PC-9 (cell line): ENCODE measurements around the gene KLHL36. TPM values are rescaled to one million over a fixed set of nuclear protein-coding genes. Genes with fewer than 3 reads are reported as not detected.
"Not testable (repeated sequence)": the region's sequence is repeated elsewhere in the genome, so short reads cannot be mapped to it uniquely, and the experiment has no call there.

ENCODE experiments used
- BruUV-seq: library from RNA; stranded (reverse); fragments of 400-500 nt; replicated peaks from 2 replicates; lab custom pipeline; 2021; lab: Mats Ljungman, UMichigan
- CTCF ChIA-PET: fragments of 300-600 bp; sonication (Branson Sonifier 250); formaldehyde crosslinking; loops from one replicate; lab custom pipeline; 2022; ENCODE audit warnings: antibody characterized with exemption; lab: Charles Lee
- POLR2A ChIA-PET: fragments of 300-600 bp; sonication (Branson Sonifier 250); formaldehyde crosslinking; loops from one replicate; lab custom pipeline; 2022; ENCODE audit warnings: antibody characterized with exemption; ENCODE audit not compliant: unreplicated experiment; lab: Charles Lee
- DNase-seq, 2 experiments: peaks; one replicate each; pipeline versions ENCODE4 v3.0.0 to v3.0.0-alpha.2; 2015 to 2022; ENCODE audit warnings: mixed read lengths in 1 of 2
- H2AFZ ChIP-seq: fragments of 200-600 bp; sonication (generic); 2 replicates; pipeline ENCODE4 v1.8.1; 2017; ENCODE audit warnings: antibody characterized with exemption
- H3F3A ChIP-seq: fragments of 200-600 bp; sonication (generic); 2 replicates; pipeline ENCODE4 v1.8.1; 2017; ENCODE audit warnings: antibody characterized with exemption, mild to moderate bottlenecking, low read depth; ENCODE audit not compliant: insufficient read depth
- H3K27ac ChIP-seq: fragments of 200-600 bp; sonication (generic); 2 replicates; pipeline ENCODE4 v1.6.1; 2016; ENCODE audit warnings: mixed run types
- H3K27me3 ChIP-seq: fragments of 200-600 bp; sonication (generic); 2 replicates; pipeline ENCODE4 v1.6.1; 2016; ENCODE audit warnings: low read depth, mixed run types; ENCODE audit not compliant: insufficient read depth
- H3K36me3 ChIP-seq: fragments of 200-600 bp; sonication (generic); 2 replicates; pipeline ENCODE4 v1.6.1; 2016; ENCODE audit warnings: low read depth, mixed run types
- H3K4me1 ChIP-seq: fragments of 200-600 bp; sonication (generic); replicated peaks from 2 replicates; pipeline ENCODE4 v1.6.1; 2016; ENCODE audit warnings: mixed run types; ENCODE audit not compliant: insufficient read depth
- H3K4me2 ChIP-seq: fragments of 200-600 bp; sonication (generic); 2 replicates; pipeline ENCODE4 v1.6.1; 2017; ENCODE audit warnings: mixed run types
- H3K4me3 ChIP-seq: fragments of 200-600 bp; sonication (generic); 2 replicates; pipeline ENCODE4 v1.6.1; 2016; ENCODE audit warnings: mixed run types
- H3K79me2 ChIP-seq: fragments of 200-600 bp; sonication (generic); 2 replicates; pipeline ENCODE4 v1.6.1; 2017; ENCODE audit warnings: low read depth, mixed run types
- H3K9me2 ChIP-seq: fragments of 200-600 bp; sonication (generic); 2 replicates; pipeline ENCODE4 v1.8.1; 2017; ENCODE audit warnings: mild to moderate bottlenecking; ENCODE audit not compliant: insufficient read depth
- H3K9me3 ChIP-seq: fragments of 200-600 bp; sonication (generic); 2 replicates; pipeline ENCODE4 v1.8.1; 2016; ENCODE audit warnings: low read depth; ENCODE audit not compliant: insufficient read depth
- H4K20me1 ChIP-seq: fragments of 200-600 bp; sonication (generic); 2 replicates; pipeline ENCODE4 v1.8.1; 2017; ENCODE audit not compliant: insufficient read depth
- EZH2 ChIP-seq: fragments of 200-600 bp; sonication (generic); IDR thresholded peaks from 2 replicates; pipeline ENCODE4 v1.8.0; 2017; ENCODE audit warnings: antibody characterized with exemption, low read depth
- intact Hi-C: fragments of 100-400 bp; cut with micrococcal nuclease; formaldehyde crosslinking; loops from one replicate; pipeline ENCODE4 v1.10.0; 2022; ENCODE audit not compliant: unreplicated experiment
- total RNA-seq: library from RNA; stranded (reverse); gene quantifications from 2 replicates; pipeline ENCODE4 v1.2.3, GENCODE V29; 2021
- TF ChIP-seq, protein P1 (sequence below): fragments of 200-600 bp; sonication (generic); conservative IDR thresholded peaks from 2 replicates; pipeline ENCODE4 v1.6.1; 2017; ENCODE audit warnings: mixed run types, antibody characterized with exemption, mild to moderate bottlenecking, moderate library complexity

KLHL36 gene
- total RNA-seq, 1 experiment from 2014 or later: 73.8 TPM

DNA sequence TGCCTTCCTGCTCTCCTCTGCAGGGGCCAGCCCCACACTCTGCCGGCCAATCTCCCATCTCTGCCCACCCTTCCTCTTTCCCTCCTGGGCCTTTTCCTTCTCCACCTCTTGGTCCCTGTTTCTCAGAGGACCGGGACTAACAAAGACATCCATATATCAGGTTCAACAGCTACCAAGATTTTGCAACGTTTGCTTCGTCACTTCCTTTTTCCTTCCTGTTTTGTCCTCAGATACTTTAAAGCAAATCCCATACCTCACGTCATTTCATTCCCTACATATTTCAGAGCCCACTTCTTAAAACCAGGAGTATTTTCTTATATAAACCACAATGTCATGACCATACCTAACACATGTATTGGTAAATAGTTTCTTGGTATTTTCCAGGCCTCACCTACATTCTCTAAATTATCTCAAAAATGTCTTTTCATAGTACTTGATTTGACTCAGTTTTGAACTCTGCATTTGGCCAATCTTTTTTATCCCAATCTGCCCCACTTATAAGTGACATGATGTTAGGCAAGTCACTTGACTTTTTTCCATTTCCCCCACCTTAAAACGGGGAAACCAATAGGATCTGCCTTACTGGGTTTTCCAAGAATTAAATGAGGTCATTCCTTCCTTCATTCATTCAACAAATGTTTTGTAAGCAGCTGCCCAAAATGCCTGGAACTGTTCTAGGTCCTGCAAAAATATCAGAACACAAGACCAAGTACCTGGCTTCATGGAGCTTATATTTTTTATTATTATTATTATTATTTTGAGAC, 44.3 kb downstream of the KLHL36 start:
- intact Hi-C loops: no loop called here
- Histone ChIP-seq H2AFZ (no peak overlapping the region), H3K36me3 (no peaks in the 10 kb centered on the region), H3F3A (no peaks in the 10 kb centered on the region), H3K27ac (no peak overlapping the region), H3K9me3 (no peaks in the 10 kb centered on the region), H3K27me3 (no peaks in the 10 kb centered on the region), H3K9me2 (no peaks in the 10 kb centered on the region), H3K4me2 (no peak overlapping the region), H4K20me1 (no peaks in the 10 kb centered on the region; the same call in 1 of the 2 replicates), H3K4me3 (no peak overlapping the region), H3K79me2 (no peaks in the 10 kb centered on the region), H3K4me1 (no peaks in the 10 kb centered on the region)
- POLR2A ChIA-PET: no interaction called here
- TF ChIP-seq, protein P1, sequence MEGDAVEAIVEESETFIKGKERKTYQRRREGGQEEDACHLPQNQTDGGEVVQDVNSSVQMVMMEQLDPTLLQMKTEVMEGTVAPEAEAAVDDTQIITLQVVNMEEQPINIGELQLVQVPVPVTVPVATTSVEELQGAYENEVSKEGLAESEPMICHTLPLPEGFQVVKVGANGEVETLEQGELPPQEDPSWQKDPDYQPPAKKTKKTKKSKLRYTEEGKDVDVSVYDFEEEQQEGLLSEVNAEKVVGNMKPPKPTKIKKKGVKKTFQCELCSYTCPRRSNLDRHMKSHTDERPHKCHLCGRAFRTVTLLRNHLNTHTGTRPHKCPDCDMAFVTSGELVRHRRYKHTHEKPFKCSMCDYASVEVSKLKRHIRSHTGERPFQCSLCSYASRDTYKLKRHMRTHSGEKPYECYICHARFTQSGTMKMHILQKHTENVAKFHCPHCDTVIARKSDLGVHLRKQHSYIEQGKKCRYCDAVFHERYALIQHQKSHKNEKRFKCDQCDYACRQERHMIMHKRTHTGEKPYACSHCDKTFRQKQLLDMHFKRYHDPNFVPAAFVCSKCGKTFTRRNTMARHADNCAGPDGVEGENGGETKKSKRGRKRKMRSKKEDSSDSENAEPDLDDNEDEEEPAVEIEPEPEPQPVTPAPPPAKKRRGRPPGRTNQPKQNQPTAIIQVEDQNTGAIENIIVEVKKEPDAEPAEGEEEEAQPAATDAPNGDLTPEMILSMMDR: no peak
- TF ChIP-seq EZH2: no peak
- BruUV-seq: no TSS peak
- CTCF ChIA-PET: no interaction called here
- DNase-seq: no peak

GRCh38 chr16:84693869-84694268, 45.6 kb downstream of the KLHL36 start:
- H4K20me1 ChIP-seq, H3K9me2 ChIP-seq, H2AFZ ChIP-seq, BruUV-seq, H3K9me3 ChIP-seq, H3K36me3 ChIP-seq, DNase-seq, H3K4me3 ChIP-seq, POLR2A ChIA-PET, H3K27me3 ChIP-seq, H3K4me1 ChIP-seq, H3K4me2 ChIP-seq, H3K79me2 ChIP-seq, H3F3A ChIP-seq, intact Hi-C loops, H3K27ac ChIP-seq: not testable (repeated sequence)
- CTCF ChIA-PET: interaction anchor here (0.6 kb wide), 1 partner anchor 252 kb away, joined by 4 read pairs; no protein-coding TSS in a partner anchor

GRCh38 chr16:84694980-84695379, 46.7 kb downstream of the KLHL36 start:
- Histone ChIP-seq H3K27ac (no peak overlapping the region), H3K79me2 (peaks cover 4% of the 10 kb centered on the region; the same call in 1 of the 2 replicates), H3F3A (no peaks in the 10 kb centered on the region; the same call in 1 of the 2 replicates), H3K4me3 (no peak overlapping the region), H3K9me2 (no peaks in the 10 kb centered on the region), H3K4me2 (no peak overlapping the region), H3K27me3 (no peaks in the 10 kb centered on the region), H3K36me3 (no peaks in the 10 kb centered on the region), H2AFZ (no peak overlapping the region), H3K4me1 (peaks cover 6% of the 10 kb centered on the region), H4K20me1 (no peaks in the 10 kb centered on the region), H3K9me3 (no peaks in the 10 kb centered on the region)
- TF ChIP-seq EZH2: no peak
- TF ChIP-seq, protein P1: no peak
- no TSS peak for BruUV-seq
- ChIA-PET CTCF (no interaction called here), POLR2A (no interaction called here)
- DNase-seq: no peak
- intact Hi-C loops: no loop called here
